Gastrocnemius medialis (tissue), 4 donors: ENCODE results near the gene RPS6KB1.
A peak's percentile ranks its signal among the peaks of the same experiment; 100 is the strongest.

ENCODE experiments used
- CTCF ChIP-seq, 5 experiments: fragments of 450-650 bp in 3 of 5; fragments of 200-600 bp in 2 of 5; sonication (generic) in 2 of 5; IDR thresholded peaks in 4 of 5; conservative IDR thresholded peaks in 1 of 5; 1 replicate in 4 of 5; 2 replicates in 1 of 5; pipeline ENCODE4 v1.5.1; 2016 to 2019; ENCODE audit warnings: antibody characterized with exemption in 5 of 5, mild to moderate bottlenecking in 3 of 5, moderate library complexity in 3 of 5
- POLR2A ChIP-seq, 2 donors: fragments of 450-650 bp; IDR thresholded peaks; one replicate each; pipeline ENCODE4 v1.6.1; 2017; ENCODE audit warnings: antibody characterized with exemption in 2 of 2, mild to moderate bottlenecking in 2 of 2, moderate library complexity in 2 of 2

- no peak for TF ChIP-seq POLR2A (IDR thresholded peaks at IDR 0.05)
- peak in 2 of 5 experiments; percentile 32 to 55 for TF ChIP-seq CTCF (IDR thresholded peaks at IDR 0.05 in 4 of 5, conservative IDR thresholded peaks at IDR 0.05 in 1 of 5)
These were observed 6.2 kb downstream of the RPS6KB1 start for GRCh38 chr17:59899099-59899498.
